Upper lobe of left lung (tissue), 4 donors: ENCODE data around the gene PLSCR3.

Experiments used
- POLR2A ChIP-seq, 4 donors: fragments of 450-650 bp; IDR thresholded peaks; one replicate each; pipeline ENCODE4 v1.5.1; 2016 to 2017; ENCODE audit warnings: antibody characterized with exemption in 4 of 4, mild to moderate bottlenecking in 2 of 4
- POLR2AphosphoS5 ChIP-seq, 2 donors: sonication (generic); formaldehyde crosslinking; IDR thresholded peaks; one replicate each; pipeline ENCODE4 v1.5.1; 2017; ENCODE audit warnings: antibody characterized with exemption in 2 of 2

DNA sequence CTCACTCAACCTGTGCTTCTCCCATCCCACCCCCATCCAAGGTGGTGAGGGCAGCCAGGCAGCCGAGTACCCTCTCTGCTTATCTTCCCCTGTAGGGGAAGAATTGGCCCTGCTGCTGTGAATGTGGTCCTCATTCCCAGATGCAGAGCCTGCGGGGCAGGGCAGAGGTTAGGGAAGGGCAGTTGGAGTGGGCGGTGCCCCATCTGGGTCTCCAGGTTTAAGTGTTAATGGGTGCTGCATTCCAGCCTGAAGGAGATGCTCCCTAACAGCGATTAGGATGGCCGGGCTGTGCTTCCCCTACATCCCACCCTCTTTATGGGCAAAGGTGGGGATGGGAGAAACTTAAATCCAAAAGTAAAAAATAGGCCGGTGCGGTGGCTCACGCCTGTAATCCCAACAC is 27.2 kb downstream of the PLSCR3 start:
- TF ChIP-seq POLR2AphosphoS5 (IDR thresholded peaks at IDR 0.05) (no peak), POLR2A (IDR thresholded peaks at IDR 0.05) (no peak)
